K562 (cell line): ENCODE measurements around the gene CR2. TPM values are rescaled to one million over a fixed set of nuclear protein-coding genes. Genes with fewer than 3 reads are reported as not detected.

Source experiments
- ATAC-seq: fragments of 200-7000 bp; cut with Tn5 transposase; 3 replicates; pipeline ENCODE4 v1.9.1; 2020; ENCODE audit warnings: moderate library complexity
- BruUV-seq: library from RNA; stranded (reverse); fragments of 400-500 nt; replicated peaks from 2 replicates; lab custom pipeline; 2021; lab: Mats Ljungman, UMichigan
- CTCF ChIA-PET: fragments of 300-600 bp; formaldehyde crosslinking; extraction: SDS; loops from one replicate; lab custom pipeline; 2021; ENCODE audit warnings: low intra/inter-chr PET ratio; lab: Yijun Ruan, JAX
- POLR2A ChIA-PET: fragments of 300-600, 350-650 bp; sonication (Branson Sonifier 250); formaldehyde crosslinking; extraction: SDS; loops from one replicate; lab custom pipeline; 2021; ENCODE audit warnings: antibody characterized with exemption, inconsistent platforms; lab: Yijun Ruan, JAX
- DNase-seq, 4 experiments: peaks; one replicate each; pipeline versions ENCODE4 v3.0.0 to v3.0.0-alpha.2; 2011 to 2018; ENCODE audit warnings: low spot score in 3 of 4, mixed read lengths in 3 of 4; ENCODE audit errors: extremely low read depth in 1 of 4
- FAIRE-seq: peaks from 2 replicates; lab custom pipeline; 2011; peaks lifted over from hg19 to GRCh38; lab: Jason Lieb, UNC
- H2AFZ ChIP-seq: 2 replicates; pipeline ENCODE4 v1.6.0; 2011; ENCODE audit warnings: low read depth, low read length, control low read depth, inconsistent platforms
- H3K27ac ChIP-seq: fragments of 200-600 bp; 3 replicates; pipeline ENCODE4 v1.8.0; 2011; ENCODE audit warnings: low read depth, mild to moderate bottlenecking, control low read depth, inconsistent platforms, low read length, moderate library complexity, mixed read lengths; ENCODE audit errors: extremely low read depth
- H3K27me3 ChIP-seq, 2 experiments: fragments of 300-600 bp in 1 of 2; 2 replicates in 1 of 2; 3 replicates in 1 of 2; pipeline versions ENCODE4 v1.6.0 to v1.8.0; 2011; ENCODE audit warnings: inconsistent platforms in 2 of 2, low read length in 2 of 2, mild to moderate bottlenecking in 1 of 2, mixed read lengths in 1 of 2, moderate library complexity in 1 of 2; ENCODE audit not compliant: control insufficient read depth in 2 of 2, insufficient read depth in 2 of 2
- H3K36me3 ChIP-seq: fragments of 300-600 bp; 3 replicates; pipeline ENCODE4 v1.8.0; 2011; ENCODE audit warnings: mild to moderate bottlenecking, low read length, inconsistent platforms; ENCODE audit not compliant: control insufficient read depth, insufficient read depth
- H3K4me1 ChIP-seq, 2 experiments: fragments of 200-600 bp in 1 of 2; replicated peaks in 1 of 2; 2 replicates in 1 of 2; 3 replicates in 1 of 2; pipeline versions ENCODE4 v1.5.1 to v1.8.0; 2011; ENCODE audit warnings: inconsistent platforms in 2 of 2, low read length in 2 of 2, mild to moderate bottlenecking in 1 of 2, mixed read lengths in 1 of 2, moderate library complexity in 1 of 2; ENCODE audit not compliant: control insufficient read depth in 2 of 2, insufficient read depth in 2 of 2
- H3K4me2 ChIP-seq: 2 replicates; pipeline ENCODE4 v1.6.1; 2011; ENCODE audit warnings: low read length, control low read depth, inconsistent platforms, mixed read lengths; ENCODE audit not compliant: insufficient read depth
- H3K4me3 ChIP-seq: fragments of 200-600 bp; sonication (generic), shearing (Covaris generic); 2 replicates; pipeline ENCODE4 v1.5.1; 2016; ENCODE audit warnings: control low read depth, inconsistent platforms
- H3K79me2 ChIP-seq: fragments of 200-600 bp; 3 replicates; pipeline ENCODE4 v1.8.0; 2011; ENCODE audit warnings: low read length, inconsistent platforms; ENCODE audit not compliant: control insufficient read depth, insufficient read depth
- H3K9ac ChIP-seq, 2 experiments: 2 replicates each; pipeline versions ENCODE4 v1.6.0 to v1.6.1; 2011; ENCODE audit warnings: low read depth in 2 of 2, low read length in 2 of 2, control low read depth in 1 of 2, inconsistent platforms in 1 of 2, mild to moderate bottlenecking in 1 of 2, mixed read lengths in 1 of 2; ENCODE audit not compliant: insufficient read depth in 1 of 2
- H3K9me1 ChIP-seq: one replicate; pipeline ENCODE4 v1.6.0; 2011; ENCODE audit warnings: inconsistent platforms, mild to moderate bottlenecking, low read length, moderate library complexity; ENCODE audit not compliant: control insufficient read depth, insufficient read depth
- H3K9me3 ChIP-seq: replicated peaks from 2 replicates; pipeline ENCODE4 v1.5.1; 2011; ENCODE audit warnings: low read depth, low read length, inconsistent platforms; ENCODE audit not compliant: control insufficient read depth, insufficient read depth
- H4K20me1 ChIP-seq: replicated peaks from 2 replicates; pipeline ENCODE4 v1.6.1; 2011; ENCODE audit warnings: low read length, inconsistent platforms, mixed read lengths; ENCODE audit not compliant: control insufficient read depth, insufficient read depth
- ARHGAP35 ChIP-seq: fragments of 450-650 bp; IDR thresholded peaks from 2 replicates; pipeline ENCODE4 v1.6.1; 2018; ENCODE audit not compliant: partially characterized antibody
- BRF1 ChIP-seq: IDR thresholded peaks from 3 replicates; pipeline ENCODE4 v1.6.1; 2011; ENCODE audit warnings: borderline replicate concordance, mild to moderate bottlenecking; ENCODE audit not compliant: insufficient read length; ENCODE audit errors: extremely low read depth
- CSDE1 ChIP-seq, 2 experiments: fragments of 450-650 bp; IDR thresholded peaks; 2 replicates each; pipeline ENCODE4 v1.6.1; 2016; ENCODE audit warnings: mild to moderate bottlenecking in 1 of 2
- FOXK1 ChIP-seq: sonication (generic); formaldehyde crosslinking; IDR thresholded peaks from 2 replicates; pipeline ENCODE4 v1.8.0; 2022; ENCODE audit warnings: missing genetic modification reagents, mild to moderate bottlenecking, borderline replicate concordance
- FUS ChIP-seq: fragments of 200-400 bp; formaldehyde crosslinking; optimal IDR thresholded peaks from 2 replicates; pipeline ENCODE3; 2017; ENCODE audit warnings: low read depth, low read length
- GATAD2B ChIP-seq: fragments of 450-650 bp; IDR thresholded peaks from 2 replicates; pipeline ENCODE4 v1.6.1; 2017; ENCODE audit warnings: mild to moderate bottlenecking, borderline replicate concordance
- MCM3 ChIP-seq: fragments of 450-650 bp; IDR thresholded peaks from 2 replicates; pipeline ENCODE4 v1.6.1; 2016
- MIER1 ChIP-seq: fragments of 450-650 bp; IDR thresholded peaks from 2 replicates; pipeline ENCODE4 v1.6.1; 2016; ENCODE audit warnings: antibody characterized with exemption, mild to moderate bottlenecking, low read depth
- NELFE ChIP-seq: IDR thresholded peaks from 2 replicates; pipeline ENCODE4 v1.6.1; 2011; ENCODE audit warnings: mild to moderate bottlenecking; ENCODE audit not compliant: insufficient read depth, insufficient read length
- NFXL1 ChIP-seq: fragments of 450-650 bp; formaldehyde crosslinking; IDR thresholded peaks from 2 replicates; pipeline ENCODE4 v1.4.0; 2021; ENCODE audit warnings: mild to moderate bottlenecking
- RCOR1 ChIP-seq, 2 experiments: IDR thresholded peaks; 2 replicates each; pipeline ENCODE4 v1.6.1; 2012; ENCODE audit warnings: low read depth in 2 of 2, low read length in 2 of 2, borderline replicate concordance in 1 of 2, improper control_type of control experiment in 1 of 2
- TRIM28 ChIP-seq: fragments of 450-650 bp; IDR thresholded peaks from 2 replicates; pipeline ENCODE4 v1.6.1; 2017
- ZKSCAN8 ChIP-seq: fragments of 200-800 bp; sonication (Bioruptor generic); IDR thresholded peaks from 2 replicates; pipeline ENCODE4 v1.6.1; 2016; ENCODE audit warnings: missing genetic modification characterization, missing compliant biosample characterization
- ZNF24 ChIP-seq: fragments of 450-650 bp; IDR thresholded peaks from 2 replicates; pipeline ENCODE4 v1.6.1; 2016
- ZNF707 ChIP-seq: fragments of 250-450 bp; sonication (Bioruptor Pico); conservative IDR thresholded peaks from 2 replicates; pipeline ENCODE4 v1.8.0; 2022; ENCODE audit warnings: inconsistent platforms, mild to moderate bottlenecking, moderate library complexity
- ZNF780A ChIP-seq: fragments of 250-450 bp; sonication (Bioruptor Pico); IDR thresholded peaks from 2 replicates; pipeline ENCODE4 v1.5.0; 2021; ENCODE audit warnings: mild to moderate bottlenecking
- WGBS: fragments of 100-300 bp; shearing (Covaris generic); methylation state at CpG from one replicate; pipeline ENCODE4 v1.1.6; 2016; ENCODE audit warnings: low coverage, mixed read lengths; ENCODE audit not compliant: insufficient coverage; ENCODE audit errors: missing lambda C conversion rate; 5-methylcytosine and 5-hydroxymethylcytosine counted together
- in situ Hi-C: fragments of 300-500 bp; cut with MboI; formaldehyde crosslinking; loops from 4 replicates; pipeline ENCODE4 v1.15.0; 2018; ENCODE audit warnings: inconsistent platforms, mixed read lengths
- intact Hi-C: fragments of 100-400 bp; cut with micrococcal nuclease; formaldehyde crosslinking; loops from 2 replicates; pipeline ENCODE4 v1.14.2; 2022
- polyA plus RNA-seq, 8 experiments: library from polyadenylated mRNA; depleted of rRNA in 4 of 8; stranded (reverse) in 5 of 8; unstranded in 3 of 8; fragments of >200 nt; fragmentation: Nextera tagmentation in 2 of 8; fragmentation: Illumina TruSeq in 1 of 8; extraction: Ambion mirVana in 2 of 8; extraction: Trizol in 1 of 8; gene quantifications; 2 replicates each; pipeline versions ENCODE4 v1.2.1 to v1.2.3, GENCODE V29; 2011 to 2014; ENCODE audit warnings: inconsistent platforms in 1 of 8, missing spikeins in 1 of 8
- total RNA-seq, 7 experiments: library from RNA; depleted of rRNA in 6 of 7; stranded (reverse); fragments of >200 nt in 6 of 7; fragmentation: Illumina TruSeq in 2 of 7; extraction: Trizol in 2 of 7; gene quantifications; 2 replicates each; pipeline versions ENCODE4 v1.2.1 to v1.2.3, GENCODE V29; 2011 to 2021; ENCODE audit warnings: low replicate concordance in 1 of 7
- TF ChIP-seq, protein P1 (sequence below): fragments of 450-650 bp; IDR thresholded peaks from 2 replicates; pipeline ENCODE4 v1.6.1; 2016; ENCODE audit warnings: low read depth, mild to moderate bottlenecking, moderate library complexity
- TF ChIP-seq, protein P2 (sequence below): fragments of 150-350 bp; IDR thresholded peaks from 2 replicates; pipeline ENCODE4 v1.6.1; 2014; ENCODE audit warnings: low read depth, mild to moderate bottlenecking, low read length, borderline replicate concordance
- TF ChIP-seq, protein P3 (sequence below): fragments of 250-450 bp; sonication (Bioruptor Pico); IDR thresholded peaks from 2 replicates; pipeline ENCODE4 v1.8.0; 2021; ENCODE audit warnings: borderline replicate concordance, mild to moderate bottlenecking, moderate library complexity; ENCODE audit not compliant: poor library complexity, severe bottlenecking
- TF ChIP-seq, protein P4 (sequence below), 2 experiments: fragments of 450-650 bp; IDR thresholded peaks; 2 replicates each; pipeline ENCODE4 v1.6.1; 2016

Gene CR2
- total and polyA plus RNA-seq, 9 of the 15 experiments (the other 6 are each of a cell fraction or from before 2014, with no cell fraction given) = 0.07 to 0.67 (median 0.37) TPM

DNA sequence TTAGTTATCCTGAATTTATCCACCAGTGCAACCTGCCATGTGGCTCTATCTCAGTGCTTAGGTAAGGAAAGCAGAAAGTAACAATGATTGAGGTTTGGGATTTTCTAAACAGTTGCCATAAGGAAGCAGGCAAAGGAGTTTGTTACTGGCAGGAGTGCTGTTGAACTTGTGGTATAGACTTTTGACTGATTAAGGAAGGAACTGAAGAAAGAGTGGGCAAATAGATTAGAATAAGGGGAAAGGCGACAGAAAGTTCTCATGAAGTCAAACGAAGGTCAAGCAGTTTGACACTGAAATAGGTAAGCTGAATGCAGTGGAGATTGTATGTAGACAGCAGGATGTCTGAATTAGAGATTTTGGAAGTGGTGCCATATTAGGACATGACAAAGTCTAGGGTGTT is 24.2 kb upstream of the CR2 start:
- Histone ChIP-seq H3K27ac (no peak overlapping the region), H3K9ac (no peak overlapping the region), H3K79me2 (no peaks in the 10 kb centered on the region), H4K20me1 (no peaks in the 10 kb centered on the region), H3K4me1 (peaks cover 2 to 4% of the 10 kb centered on the region in 2 experiments; a peak in 1 of 5 replicates), H3K4me3 (no peak overlapping the region), H2AFZ (no peak overlapping the region), H3K9me1 (no peaks in the 10 kb centered on the region), H3K36me3 (no peaks in the 10 kb centered on the region), H3K4me2 (no peak overlapping the region), H3K9me3 (peaks cover 10% of the 10 kb centered on the region), H3K27me3 (no peaks in the 10 kb centered on the region)
- no peak for DNase-seq
- FAIRE-seq = no peak
- WGBS = 3% methylated on average over 2 of the region's 2 CpGs
- TF ChIP-seq, protein P1, sequence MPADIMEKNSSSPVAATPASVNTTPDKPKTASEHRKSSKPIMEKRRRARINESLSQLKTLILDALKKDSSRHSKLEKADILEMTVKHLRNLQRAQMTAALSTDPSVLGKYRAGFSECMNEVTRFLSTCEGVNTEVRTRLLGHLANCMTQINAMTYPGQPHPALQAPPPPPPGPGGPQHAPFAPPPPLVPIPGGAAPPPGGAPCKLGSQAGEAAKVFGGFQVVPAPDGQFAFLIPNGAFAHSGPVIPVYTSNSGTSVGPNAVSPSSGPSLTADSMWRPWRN = no peak
- TF ChIP-seq BRF1 (no peak), TRIM28 (no peak), MCM3 (no peak), MIER1 (no peak), ZNF707 (CRISPR knock-in tag) (no peak), NELFE (no peak), FUS (no peak), CSDE1 (IDR thresholded peaks at IDR 0.05) (no peak), FOXK1 (CRISPR knock-in tag) (no peak), ZKSCAN8 (CRISPR knock-in tag) (no peak), ARHGAP35 (no peak), RCOR1 (IDR thresholded peaks at IDR 0.05; ENCODE audit: borderline replicate concordance in 1 of 2, low read depth in 2 of 2, low read length in 2 of 2) (no peak), NFXL1 (CRISPR knock-in tag) (no peak), GATAD2B (no peak), ZNF24 (no peak), ZNF780A (CRISPR knock-in tag) (no peak)
- TF ChIP-seq, protein P2, sequence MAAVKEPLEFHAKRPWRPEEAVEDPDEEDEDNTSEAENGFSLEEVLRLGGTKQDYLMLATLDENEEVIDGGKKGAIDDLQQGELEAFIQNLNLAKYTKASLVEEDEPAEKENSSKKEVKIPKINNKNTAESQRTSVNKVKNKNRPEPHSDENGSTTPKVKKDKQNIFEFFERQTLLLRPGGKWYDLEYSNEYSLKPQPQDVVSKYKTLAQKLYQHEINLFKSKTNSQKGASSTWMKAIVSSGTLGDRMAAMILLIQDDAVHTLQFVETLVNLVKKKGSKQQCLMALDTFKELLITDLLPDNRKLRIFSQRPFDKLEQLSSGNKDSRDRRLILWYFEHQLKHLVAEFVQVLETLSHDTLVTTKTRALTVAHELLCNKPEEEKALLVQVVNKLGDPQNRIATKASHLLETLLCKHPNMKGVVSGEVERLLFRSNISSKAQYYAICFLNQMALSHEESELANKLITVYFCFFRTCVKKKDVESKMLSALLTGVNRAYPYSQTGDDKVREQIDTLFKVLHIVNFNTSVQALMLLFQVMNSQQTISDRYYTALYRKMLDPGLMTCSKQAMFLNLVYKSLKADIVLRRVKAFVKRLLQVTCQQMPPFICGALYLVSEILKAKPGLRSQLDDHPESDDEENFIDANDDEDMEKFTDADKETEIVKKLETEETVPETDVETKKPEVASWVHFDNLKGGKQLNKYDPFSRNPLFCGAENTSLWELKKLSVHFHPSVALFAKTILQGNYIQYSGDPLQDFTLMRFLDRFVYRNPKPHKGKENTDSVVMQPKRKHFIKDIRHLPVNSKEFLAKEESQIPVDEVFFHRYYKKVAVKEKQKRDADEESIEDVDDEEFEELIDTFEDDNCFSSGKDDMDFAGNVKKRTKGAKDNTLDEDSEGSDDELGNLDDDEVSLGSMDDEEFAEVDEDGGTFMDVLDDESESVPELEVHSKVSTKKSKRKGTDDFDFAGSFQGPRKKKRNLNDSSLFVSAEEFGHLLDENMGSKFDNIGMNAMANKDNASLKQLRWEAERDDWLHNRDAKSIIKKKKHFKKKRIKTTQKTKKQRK = no peak
- TF ChIP-seq, protein P3, sequence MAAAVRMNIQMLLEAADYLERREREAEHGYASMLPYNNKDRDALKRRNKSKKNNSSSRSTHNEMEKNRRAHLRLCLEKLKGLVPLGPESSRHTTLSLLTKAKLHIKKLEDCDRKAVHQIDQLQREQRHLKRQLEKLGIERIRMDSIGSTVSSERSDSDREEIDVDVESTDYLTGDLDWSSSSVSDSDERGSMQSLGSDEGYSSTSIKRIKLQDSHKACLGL = no peak
- TF ChIP-seq, protein P4, sequence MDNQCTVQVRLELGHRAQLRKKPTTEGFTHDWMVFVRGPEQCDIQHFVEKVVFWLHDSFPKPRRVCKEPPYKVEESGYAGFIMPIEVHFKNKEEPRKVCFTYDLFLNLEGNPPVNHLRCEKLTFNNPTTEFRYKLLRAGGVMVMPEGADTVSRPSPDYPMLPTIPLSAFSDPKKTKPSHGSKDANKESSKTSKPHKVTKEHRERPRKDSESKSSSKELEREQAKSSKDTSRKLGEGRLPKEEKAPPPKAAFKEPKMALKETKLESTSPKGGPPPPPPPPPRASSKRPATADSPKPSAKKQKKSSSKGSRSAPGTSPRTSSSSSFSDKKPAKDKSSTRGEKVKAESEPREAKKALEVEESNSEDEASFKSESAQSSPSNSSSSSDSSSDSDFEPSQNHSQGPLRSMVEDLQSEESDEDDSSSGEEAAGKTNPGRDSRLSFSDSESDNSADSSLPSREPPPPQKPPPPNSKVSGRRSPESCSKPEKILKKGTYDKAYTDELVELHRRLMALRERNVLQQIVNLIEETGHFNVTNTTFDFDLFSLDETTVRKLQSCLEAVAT (IDR thresholded peaks at IDR 0.05) = no peak
- POLR2A ChIA-PET = interaction anchor here (0.6 kb wide), 1 partner anchor 104 kb away, joined by 3 read pairs; no protein-coding TSS in a partner anchor
- intact Hi-C loops = no loop called here
- in situ Hi-C loops = no loop called here
- ATAC-seq = no peak
- no TSS peak for BruUV-seq
- CTCF ChIA-PET = no interaction called here
